Ramos (cell line): Measurements from ENCODE around the gene COL25A1.

Source experiments
- in situ Hi-C: fragments of 300-500 bp; cut with MboI; formaldehyde crosslinking; loops from one replicate; pipeline ENCODE4 v1.14.3; 2022; ENCODE audit warnings: low sequenced_read_pairs; ENCODE audit not compliant: unreplicated experiment

COL25A1 gene

GRCh38 chr4:109229028-109229427 lies 73.4 kb downstream of the COL25A1 start:
- in situ Hi-C loops = no loop called here

- in situ Hi-C loops = no loop called here
Observed at GRCh38 chr4:109218288-109218687, 84.2 kb downstream of the COL25A1 start.

- in situ Hi-C loops = no loop called here
Observed at GRCh38 chr4:109216085-109216696, 86.3 kb downstream of the COL25A1 start.

- in situ Hi-C loops = no loop called here
Observed at GRCh38 chr4:109215506-109215905, 87.0 kb downstream of the COL25A1 start.

GRCh38 chr4:109214622-109215301 lies 87.7 kb downstream of the COL25A1 start:
- in situ Hi-C loops = no loop called here

GRCh38 chr4:109213056-109213455 lies 89.4 kb downstream of the COL25A1 start:
- in situ Hi-C loops = no loop called here

GRCh38 chr4:109211671-109212070 lies 90.8 kb downstream of the COL25A1 start:
- in situ Hi-C loops = no loop called here

- in situ Hi-C loops = no loop called here
Observed at GRCh38 chr4:109209647-109210046, 92.8 kb downstream of the COL25A1 start.

DNA sequence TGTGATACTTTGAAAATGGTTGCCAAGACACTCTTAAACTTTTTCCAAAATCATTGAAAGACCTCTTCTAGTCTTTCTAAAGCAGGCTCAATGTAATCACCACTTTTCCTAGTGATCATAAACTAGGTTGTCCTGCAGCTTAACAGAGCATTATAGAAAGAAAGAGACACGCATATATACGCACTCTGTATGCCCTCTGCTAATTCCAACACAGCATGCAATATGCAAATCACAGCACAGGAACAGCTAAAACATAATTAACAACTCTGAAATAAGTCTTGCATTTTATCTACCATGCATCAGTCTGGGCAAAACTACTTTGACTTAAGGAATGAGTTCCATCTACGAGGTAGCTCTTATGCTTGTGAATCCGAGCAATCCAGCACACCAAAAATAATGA lies 94.6 kb downstream of the COL25A1 start:
- in situ Hi-C loops = no loop called here

DNA sequence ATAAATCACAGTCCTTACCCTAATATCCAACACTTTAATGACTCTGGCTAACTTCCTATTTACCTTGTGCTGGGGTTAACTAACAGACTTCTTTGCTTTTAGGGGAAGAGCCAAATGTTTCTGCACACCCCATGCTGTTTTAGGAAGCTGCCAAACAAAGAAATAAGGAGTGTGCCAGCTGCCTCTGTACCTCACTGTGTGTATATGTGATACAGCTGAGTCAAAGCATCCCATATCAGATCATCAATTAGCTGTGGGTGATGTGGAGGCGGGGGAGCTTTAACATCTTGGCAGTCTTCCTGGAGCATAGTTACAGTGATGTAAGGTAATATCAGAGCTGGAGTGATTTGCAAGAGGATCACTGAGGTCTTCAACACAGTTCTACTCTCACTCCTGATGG lies 95.4 kb downstream of the COL25A1 start:
- in situ Hi-C loops = no loop called here

DNA sequence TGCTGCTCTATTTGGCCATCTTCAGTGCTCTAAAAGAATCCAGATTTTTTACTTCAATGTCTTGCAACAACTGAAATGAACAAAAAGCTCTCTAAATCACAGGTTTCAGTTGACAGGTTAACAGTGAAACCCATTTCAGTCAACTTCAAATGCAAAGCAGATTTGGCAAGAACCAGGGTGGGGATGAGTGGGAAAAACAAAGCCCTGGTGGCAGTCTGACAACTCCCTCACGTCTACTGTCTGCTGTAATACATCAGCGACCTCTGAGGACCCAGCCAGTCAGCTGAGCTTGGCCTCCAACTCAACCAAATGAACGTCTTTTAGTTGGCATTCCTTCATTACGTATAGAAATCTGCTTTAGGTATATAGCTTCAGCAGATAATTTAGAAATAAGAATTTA lies 95.8 kb downstream of the COL25A1 start:
- in situ Hi-C loops = no loop called here

GRCh38 chr4:109205186-109205585 lies 97.3 kb downstream of the COL25A1 start:
- in situ Hi-C loops = no loop called here

- in situ Hi-C loops = no loop called here
Observed at GRCh38 chr4:109199585-109199984, 102.9 kb downstream of the COL25A1 start.

GRCh38 chr4:109195646-109196045 lies 106.8 kb downstream of the COL25A1 start:
- in situ Hi-C loops = no loop called here

DNA sequence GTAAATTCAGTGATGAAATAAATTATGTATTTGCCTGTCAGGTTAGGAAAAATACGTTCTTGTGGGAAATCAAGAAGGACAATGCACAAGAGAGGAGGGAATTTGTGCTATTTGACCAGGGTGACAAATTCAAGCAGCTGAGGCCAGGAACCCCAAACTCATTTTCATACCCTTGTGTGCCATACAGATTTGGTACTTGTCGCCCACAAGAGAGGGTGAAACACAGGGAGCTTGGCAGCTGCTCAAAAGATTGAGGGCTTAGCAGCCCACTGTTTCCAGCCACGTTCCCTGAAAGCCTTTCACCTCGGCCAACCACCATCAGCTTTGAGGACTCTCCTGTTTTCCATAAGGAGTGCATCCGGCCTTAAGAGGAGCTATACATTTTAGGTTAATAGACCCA lies 111.2 kb downstream of the COL25A1 start:
- in situ Hi-C loops = no loop called here

GRCh38 chr4:109186458-109186945 lies 116.0 kb downstream of the COL25A1 start:
- in situ Hi-C loops = no loop called here

- in situ Hi-C loops = no loop called here
Observed at GRCh38 chr4:109185951-109186350, 116.5 kb downstream of the COL25A1 start.

GRCh38 chr4:109185548-109185947 lies 116.9 kb downstream of the COL25A1 start:
- in situ Hi-C loops = no loop called here

GRCh38 chr4:109184491-109184961 lies 117.9 kb downstream of the COL25A1 start:
- in situ Hi-C loops = no loop called here

- in situ Hi-C loops = no loop called here
Observed at GRCh38 chr4:109183931-109184490, 118.4 kb downstream of the COL25A1 start.

DNA sequence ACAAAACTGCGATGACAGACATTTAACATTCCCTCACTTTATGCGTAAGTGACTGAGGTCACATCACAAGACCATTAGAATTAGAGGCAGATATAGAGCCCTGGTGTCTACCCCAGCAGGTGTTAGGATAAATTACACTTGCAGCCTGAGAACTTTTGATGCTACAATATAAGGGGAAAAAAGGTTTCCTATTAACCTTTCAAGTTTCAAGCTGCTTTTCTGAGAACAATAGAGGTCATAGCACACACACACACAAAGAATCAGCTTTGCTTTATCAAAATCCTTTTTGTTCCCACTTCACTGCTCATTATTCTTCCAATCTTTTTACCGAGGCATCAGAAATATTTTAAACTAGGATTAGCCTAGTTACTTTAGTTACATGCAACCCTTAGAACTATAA lies 119.8 kb downstream of the COL25A1 start:
- in situ Hi-C loops = no loop called here

DNA sequence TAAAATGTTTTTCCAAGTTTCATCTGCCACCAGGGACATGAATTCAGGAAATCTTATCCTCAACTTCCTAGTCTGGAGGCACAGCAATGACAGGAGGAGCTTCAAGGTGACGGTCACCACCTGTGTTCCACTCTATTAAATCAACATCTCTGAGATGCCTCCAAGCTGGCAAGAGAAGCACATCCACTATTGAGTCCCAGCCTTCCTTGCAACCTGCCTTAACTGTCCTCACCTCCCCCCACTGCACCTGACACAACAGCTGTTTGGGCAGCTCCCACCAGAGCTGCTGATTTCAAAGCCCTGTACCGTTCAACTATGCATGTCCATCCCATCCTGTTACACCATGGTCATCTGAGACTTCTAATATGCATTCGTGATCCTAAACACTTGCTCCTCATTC lies 123.4 kb downstream of the COL25A1 start:
- in situ Hi-C loops = no loop called here
